ENCODE measurements around the gene CDH4.

GRCh38 chr20:61647702-61648101 lies 395.6 kb downstream of the CDH4 start:
- no peak for TF ChIP-seq MAX (IDR thresholded peaks at IDR 0.05)
- TF ChIP-seq TCF12 (IDR thresholded peaks at IDR 0.05; ENCODE audit: low read depth) = no peak
- TF ChIP-seq EP300 (IDR thresholded peaks at IDR 0.05; ENCODE audit: borderline replicate concordance) = no peak
- TF ChIP-seq TEAD4 (IDR thresholded peaks at IDR 0.05) = no peak
- no peak for TF ChIP-seq YY1 (IDR thresholded peaks at IDR 0.05; ENCODE audit: low read depth)
- TF ChIP-seq REST (IDR thresholded peaks at IDR 0.05; ENCODE audit: low read depth) = no peak
- TF ChIP-seq EGR1 (IDR thresholded peaks at IDR 0.05) = no peak
- no peak for TF ChIP-seq CREB1 (IDR thresholded peaks at IDR 0.05; ENCODE audit: low read depth)
- TF ChIP-seq TAF1 (IDR thresholded peaks at IDR 0.05; ENCODE audit: low read depth) = no peak
- TF ChIP-seq, protein P1, sequence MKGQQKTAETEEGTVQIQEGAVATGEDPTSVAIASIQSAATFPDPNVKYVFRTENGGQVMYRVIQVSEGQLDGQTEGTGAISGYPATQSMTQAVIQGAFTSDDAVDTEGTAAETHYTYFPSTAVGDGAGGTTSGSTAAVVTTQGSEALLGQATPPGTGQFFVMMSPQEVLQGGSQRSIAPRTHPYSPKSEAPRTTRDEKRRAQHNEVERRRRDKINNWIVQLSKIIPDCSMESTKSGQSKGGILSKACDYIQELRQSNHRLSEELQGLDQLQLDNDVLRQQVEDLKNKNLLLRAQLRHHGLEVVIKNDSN (IDR thresholded peaks at IDR 0.05) = no peak
- no peak for TF ChIP-seq CEBPB (IDR thresholded peaks at IDR 0.05)
- no peak for TF ChIP-seq RAD21 (IDR thresholded peaks at IDR 0.05; ENCODE audit: low read depth)
- no peak for TF ChIP-seq ZBTB7A (IDR thresholded peaks at IDR 0.05; ENCODE audit: low read depth)

Data from Ishikawa (cell line).